NCI-H1417 (cell line): ENCODE measurements around the gene CHI3L2.

Source experiments
- DNase-seq, 3 experiments: peaks; one replicate each; lab custom pipeline; 2025; lab: John Stamatoyannopoulos, UW

CHI3L2 gene

GRCh38 chr1:111251570-111251969 is 24.1 kb downstream of the CHI3L2 start:
- no peak for DNase-seq

- DNase-seq: no peak
These were observed 25.3 kb downstream of the CHI3L2 start for GRCh38 chr1:111252786-111253185.

GRCh38 chr1:111253876-111254275 is 26.4 kb downstream of the CHI3L2 start:
- no peak for DNase-seq

- DNase-seq: no peak
These were observed 29.6 kb downstream of the CHI3L2 start for GRCh38 chr1:111256988-111257658.

GRCh38 chr1:111267801-111268508 is 40.4 kb downstream of the CHI3L2 start:
- DNase-seq: no peak

GRCh38 chr1:111269825-111270406 is 42.4 kb downstream of the CHI3L2 start:
- DNase-seq: no peak

- no peak for DNase-seq
These were observed 43.4 kb downstream of the CHI3L2 start for GRCh38 chr1:111270771-111271463.

GRCh38 chr1:111271464-111271801 is 43.9 kb downstream of the CHI3L2 start:
- DNase-seq: no peak

- no peak for DNase-seq
These were observed 44.6 kb downstream of the CHI3L2 start for GRCh38 chr1:111272081-111272480.

GRCh38 chr1:111274653-111275052 is 47.1 kb downstream of the CHI3L2 start:
- no peak for DNase-seq

- DNase-seq: no peak
These were observed 47.6 kb downstream of the CHI3L2 start for GRCh38 chr1:111275079-111275478.

GRCh38 chr1:111275780-111276433 is 48.4 kb downstream of the CHI3L2 start:
- DNase-seq: no peak

GRCh38 chr1:111279144-111279543 is 51.6 kb downstream of the CHI3L2 start:
- DNase-seq: no peak

- DNase-seq: no peak
These were observed 52.8 kb downstream of the CHI3L2 start for GRCh38 chr1:111280267-111280666.

GRCh38 chr1:111281411-111281810 is 53.9 kb downstream of the CHI3L2 start:
- no peak for DNase-seq

GRCh38 chr1:111283838-111284237 is 56.3 kb downstream of the CHI3L2 start:
- no peak for DNase-seq

GRCh38 chr1:111285879-111286278 is 58.4 kb downstream of the CHI3L2 start:
- no peak for DNase-seq

- no peak for DNase-seq
These were observed 59.4 kb downstream of the CHI3L2 start for GRCh38 chr1:111286912-111287311.

GRCh38 chr1:111289371-111289770 is 61.9 kb downstream of the CHI3L2 start:
- no peak for DNase-seq

GRCh38 chr1:111290104-111290503 is 62.6 kb downstream of the CHI3L2 start:
- no peak for DNase-seq

GRCh38 chr1:111290630-111291029 is 63.1 kb downstream of the CHI3L2 start, which contains the start of gene CHIA:
Gene CHIA (plus strand): TSS chr1:111290851. CDS start chr1:111310468, 19,617 bp downstream.
- DNase-seq: peak; percentile 47 to 90 (median 81)
